Small intestine (tissue), 7 donors: Measurements from ENCODE around the gene TMEM120B. TPM values are rescaled to one million over a fixed set of nuclear protein-coding genes. Genes with fewer than 3 reads are reported as not detected.

ENCODE experiments used
- DNase-seq, 2 donors: peaks; one replicate each; pipeline versions ENCODE4 v3.0.0 to v3.0.0-alpha.2; 2013
- FAIRE-seq: peaks from 2 replicates; lab custom pipeline; 2012; peaks lifted over from hg19 to GRCh38; lab: Jason Lieb, UNC
- H3K27ac ChIP-seq, 3 donors: one replicate each; pipeline ENCODE4 v1.5.1; 2013; ENCODE audit warnings: low read length in 2 of 3, mild to moderate bottlenecking in 2 of 3, control low read depth in 1 of 3, inconsistent platforms in 1 of 3, low read depth in 1 of 3, moderate library complexity in 1 of 3
- H3K27me3 ChIP-seq, 3 donors: one replicate each; pipeline ENCODE4 v1.6.1; 2013; ENCODE audit warnings: low read length in 3 of 3, inconsistent platforms in 1 of 3; ENCODE audit not compliant: control insufficient read depth in 3 of 3, insufficient read depth in 3 of 3
- H3K36me3 ChIP-seq, 3 donors: one replicate each; pipeline ENCODE4 v1.6.1; 2013; ENCODE audit warnings: low read length in 3 of 3, inconsistent platforms in 1 of 3, low read depth in 1 of 3, mild to moderate bottlenecking in 1 of 3, moderate library complexity in 1 of 3; ENCODE audit not compliant: control insufficient read depth in 3 of 3, insufficient read depth in 2 of 3
- H3K4me1 ChIP-seq, 3 donors: one replicate each; pipeline ENCODE4 v1.6.1; 2013; ENCODE audit warnings: low read length in 2 of 3, inconsistent platforms in 1 of 3, low read depth in 1 of 3, mild to moderate bottlenecking in 1 of 3, moderate library complexity in 1 of 3; ENCODE audit not compliant: control insufficient read depth in 3 of 3, insufficient read depth in 2 of 3
- H3K4me3 ChIP-seq, 3 donors: one replicate each; pipeline ENCODE4 v1.5.1; 2013; ENCODE audit warnings: low read length in 3 of 3, control low read depth in 1 of 3, inconsistent platforms in 1 of 3, low read depth in 1 of 3, mild to moderate bottlenecking in 1 of 3, moderate library complexity in 1 of 3
- H3K9me3 ChIP-seq, 2 donors: one replicate each; pipeline ENCODE4 v1.6.1; 2013; ENCODE audit warnings: low read depth in 1 of 2, low read length in 1 of 2; ENCODE audit not compliant: control insufficient read depth in 2 of 2, insufficient read depth in 1 of 2
- WGBS, 3 donors: extraction: QIAGEN DNeasy Blood & Tissue Kit; methylation state at CpG; one replicate each; pipeline ENCODE4 v1.1.7; 2013; 5-methylcytosine and 5-hydroxymethylcytosine counted together
- polyA plus RNA-seq, 4 donors: library from polyadenylated mRNA; stranded (reverse) in 3 of 4; unstranded in 1 of 4; fragments of 200-250 nt in 3 of 4; fragments of 120-200 nt in 1 of 4; gene quantifications; one replicate each; pipeline versions ENCODE4 v1.2.1 to v1.2.3, GENCODE V29; 2013
- donor health status: healthy with polysubstance abuse.
- donor health status: control.
- donor health status: control.
- donor health status: Bipolar disorder and iron deficiency.
- donor health status: healthy.

Gene TMEM120B
- polyA plus RNA-seq, 4 donors: 2.7 to 11.3 (median 3.6) TPM

GRCh38 chr12:121805171-121806008, 92.8 kb downstream of the TMEM120B start:
- WGBS, 3 donors: 1 to 2% (median 1%) methylated on average over 40 to 45 of the region's 45 CpGs
- no peak for FAIRE-seq
- Histone ChIP-seq H3K9me3 (no peaks in the 10 kb centered on the region), H3K27me3 (no peaks in the 10 kb centered on the region), H3K4me1 (peaks cover 3 to 21% (median 12%) of the 10 kb centered on the region in 3 donors), H3K36me3 (peaks cover 8 to 46% (median 11%) of the 10 kb centered on the region in 3 donors), H3K27ac (peak overlapping the region; percentile 88 to 100 (median 98)), H3K4me3 (peak overlapping the region; percentile 68 to 98 (median 97))
- peak in 1 of 2 donors; percentile 63 for DNase-seq

- Histone ChIP-seq H3K9me3 (no peaks in the 10 kb centered on the region), H3K4me3 (peak overlapping the region; percentile 9 to 97 (median 68)), H3K36me3 (peaks cover 9 to 53% (median 14%) of the 10 kb centered on the region in 3 donors), H3K27ac (peak overlapping the region; percentile 5 to 62 (median 56)), H3K4me1 (peaks cover 3 to 28% (median 12%) of the 10 kb centered on the region in 3 donors), H3K27me3 (no peaks in the 10 kb centered on the region)
- WGBS, 3 donors: 1 to 4% (median 1%) methylated on average over 12 to 16 of the region's 16 CpGs
- FAIRE-seq (no peak), DNase-seq (peak in 1 of 2 donors; percentile 43)
These were observed 93.5 kb downstream of the TMEM120B start for GRCh38 chr12:121806009-121806545.

- H3K4me3 ChIP-seq: peak overlapping the region; percentile 9 to 97 (median 68)
- no peaks in the 10 kb centered on the region for H3K27me3 ChIP-seq
- FAIRE-seq: no peak
- WGBS, 3 donors: 16 to 30% (median 17%) methylated on average over 21 of the region's 21 CpGs
- H3K4me1 ChIP-seq: peaks cover 5 to 35% (median 12%) of the 10 kb centered on the region in 3 donors
- H3K27ac ChIP-seq: peak overlapping the region; percentile 5 to 62 (median 7)
- peaks cover 9 to 60% (median 14%) of the 10 kb centered on the region in 3 donors for H3K36me3 ChIP-seq
- peak; percentile 56 to 70 for DNase-seq
- H3K9me3 ChIP-seq: no peaks in the 10 kb centered on the region
These were observed 94.2 kb downstream of the TMEM120B start for GRCh38 chr12:121806546-121807423.

- DNase-seq (no peak), FAIRE-seq (no peak)
- 79 to 83% (median 80%) methylated on average over 14 of the region's 14 CpGs for WGBS, 3 donors
- Histone ChIP-seq H3K4me1 (peaks cover 5 to 40% (median 12%) of the 10 kb centered on the region in 3 donors), H3K4me3 (no peak overlapping the region), H3K27ac (no peak overlapping the region), H3K36me3 (peaks cover 9 to 65% (median 14%) of the 10 kb centered on the region in 3 donors), H3K9me3 (no peaks in the 10 kb centered on the region), H3K27me3 (no peaks in the 10 kb centered on the region)
These were observed 95.2 kb downstream of the TMEM120B start for GRCh38 chr12:121807642-121808347.

GRCh38 chr12:121808623-121809022, 96.1 kb downstream of the TMEM120B start:
- H3K36me3 ChIP-seq: peaks cover 9 to 74% (median 14%) of the 10 kb centered on the region in 3 donors
- DNase-seq (no peak), FAIRE-seq (no peak)
- H3K9me3 ChIP-seq: no peaks in the 10 kb centered on the region
- H3K4me1 ChIP-seq: peaks cover 5 to 48% (median 12%) of the 10 kb centered on the region in 3 donors
- no peak overlapping the region for H3K4me3 ChIP-seq
- no peaks in the 10 kb centered on the region for H3K27me3 ChIP-seq
- no peak overlapping the region for H3K27ac ChIP-seq
- WGBS, 3 donors: 91 to 92% (median 91%) methylated on average over 8 of the region's 8 CpGs

- DNase-seq (no peak), FAIRE-seq (no peak)
- peaks cover 5 to 49% (median 12%) of the 10 kb centered on the region in 3 donors for H3K4me1 ChIP-seq
- WGBS, 3 donors: 87 to 92% (median 90%) methylated on average over 27 of the region's 27 CpGs
- H3K9me3 ChIP-seq: no peaks in the 10 kb centered on the region
- no peak overlapping the region for H3K27ac ChIP-seq
- peaks cover 9 to 83% (median 20%) of the 10 kb centered on the region in 3 donors for H3K36me3 ChIP-seq
- H3K27me3 ChIP-seq: no peaks in the 10 kb centered on the region
- no peak overlapping the region for H3K4me3 ChIP-seq
These were observed 97.2 kb downstream of the TMEM120B start for GRCh38 chr12:121809712-121810116.

- H3K27me3 ChIP-seq: no peaks in the 10 kb centered on the region
- no peaks in the 10 kb centered on the region for H3K9me3 ChIP-seq
- peaks cover 5 to 49% (median 12%) of the 10 kb centered on the region in 3 donors for H3K4me1 ChIP-seq
- no peak overlapping the region for H3K4me3 ChIP-seq
- 82 to 84% (median 82%) methylated on average over 22 to 33 of the region's 33 CpGs for WGBS, 3 donors
- peaks cover 12 to 89% (median 20%) of the 10 kb centered on the region in 3 donors for H3K36me3 ChIP-seq
- DNase-seq (no peak), FAIRE-seq (no peak)
- H3K27ac ChIP-seq: no peak overlapping the region
These were observed 97.8 kb downstream of the TMEM120B start for GRCh38 chr12:121810234-121810817.
